Measurements from ENCODE around the gene TRIM6.
"Not testable (repeated sequence)": the region's sequence is repeated elsewhere in the genome, so short reads cannot be mapped to it uniquely, and the experiment has no call there.

TRIM6 gene

GRCh38 chr11:5557751-5558150 lies 38.7 kb upstream of the TRIM6 start:
- no peak for DNase-seq (ENCODE audit: low read depth)
- TF ChIP-seq, protein P1, sequence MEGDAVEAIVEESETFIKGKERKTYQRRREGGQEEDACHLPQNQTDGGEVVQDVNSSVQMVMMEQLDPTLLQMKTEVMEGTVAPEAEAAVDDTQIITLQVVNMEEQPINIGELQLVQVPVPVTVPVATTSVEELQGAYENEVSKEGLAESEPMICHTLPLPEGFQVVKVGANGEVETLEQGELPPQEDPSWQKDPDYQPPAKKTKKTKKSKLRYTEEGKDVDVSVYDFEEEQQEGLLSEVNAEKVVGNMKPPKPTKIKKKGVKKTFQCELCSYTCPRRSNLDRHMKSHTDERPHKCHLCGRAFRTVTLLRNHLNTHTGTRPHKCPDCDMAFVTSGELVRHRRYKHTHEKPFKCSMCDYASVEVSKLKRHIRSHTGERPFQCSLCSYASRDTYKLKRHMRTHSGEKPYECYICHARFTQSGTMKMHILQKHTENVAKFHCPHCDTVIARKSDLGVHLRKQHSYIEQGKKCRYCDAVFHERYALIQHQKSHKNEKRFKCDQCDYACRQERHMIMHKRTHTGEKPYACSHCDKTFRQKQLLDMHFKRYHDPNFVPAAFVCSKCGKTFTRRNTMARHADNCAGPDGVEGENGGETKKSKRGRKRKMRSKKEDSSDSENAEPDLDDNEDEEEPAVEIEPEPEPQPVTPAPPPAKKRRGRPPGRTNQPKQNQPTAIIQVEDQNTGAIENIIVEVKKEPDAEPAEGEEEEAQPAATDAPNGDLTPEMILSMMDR (conservative IDR thresholded peaks at IDR 0.05; ENCODE audit: low read depth, low read length), result no peak

DNA sequence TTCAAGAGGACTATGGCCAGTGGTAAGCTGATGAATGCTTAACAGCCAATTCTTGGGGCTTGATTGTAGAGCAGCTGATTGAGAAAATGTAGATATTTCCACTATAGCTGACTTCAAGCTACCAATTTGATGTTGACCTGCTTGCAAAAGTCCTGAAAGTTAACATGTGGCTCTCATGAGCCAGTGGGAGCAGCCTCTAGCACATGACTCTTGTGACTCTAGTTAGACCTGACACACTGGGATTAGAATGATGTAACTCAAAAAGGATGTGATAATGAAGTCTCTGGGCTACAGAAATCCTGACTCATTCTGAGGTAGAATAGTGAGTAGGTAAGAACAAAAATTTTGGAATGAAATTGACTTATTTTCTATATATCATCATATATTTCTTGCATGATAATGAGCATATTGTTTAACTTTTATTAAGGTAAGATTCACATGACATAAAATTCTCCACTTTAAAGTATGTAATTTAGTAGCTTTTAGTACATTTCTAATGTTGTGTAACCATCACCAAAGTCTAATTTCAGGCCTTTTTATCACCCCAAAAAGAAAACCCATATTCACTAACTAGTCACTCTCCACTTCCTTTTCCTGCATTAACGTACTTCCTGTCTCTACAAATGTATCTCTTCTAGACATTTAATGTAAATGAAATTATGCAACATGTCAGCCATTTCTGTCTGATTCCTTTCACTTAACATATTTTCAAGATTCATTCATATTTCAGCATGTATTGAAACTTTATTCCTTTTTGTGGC lies 32.0 kb upstream of the TRIM6 start:
- H3K4me3 ChIP-seq (ENCODE audit: low read length), result no peak overlapping the region
- TF ChIP-seq, protein P1 (conservative IDR thresholded peaks at IDR 0.05; ENCODE audit: low read depth, low read length), result no peak
- peak; percentile 25 for DNase-seq (ENCODE audit: low read depth)

More at GRCh38 chr11:5557751-5558150, 38.7 kb upstream of the TRIM6 start:
- H3K4me3 ChIP-seq (ENCODE audit: low read length), result no peak overlapping the region

DNA sequence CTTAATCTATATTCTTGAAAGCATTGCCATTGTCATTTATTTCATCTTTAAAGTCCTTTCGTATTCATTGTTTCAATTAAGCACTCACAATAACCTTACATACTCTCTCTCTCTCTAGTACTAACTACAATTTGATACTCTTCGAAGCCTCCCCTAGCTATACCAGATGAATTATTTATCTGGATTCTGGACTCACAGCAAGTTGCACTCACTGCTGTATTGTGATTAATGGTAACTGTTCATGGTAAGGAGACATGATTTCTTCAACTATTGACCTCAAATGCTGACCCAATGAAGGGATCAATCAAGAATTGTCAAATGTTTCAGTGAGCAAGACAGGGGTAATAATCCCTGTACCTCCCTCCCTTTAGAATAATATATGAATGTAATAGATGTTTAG lies 21.8 kb upstream of the TRIM6 start:
- DNase-seq (ENCODE audit: low read depth), result no peak
- H3K4me3 ChIP-seq (ENCODE audit: low read length), result no peak overlapping the region
- TF ChIP-seq, protein P1 (conservative IDR thresholded peaks at IDR 0.05; ENCODE audit: low read depth, low read length), result no peak

DNA sequence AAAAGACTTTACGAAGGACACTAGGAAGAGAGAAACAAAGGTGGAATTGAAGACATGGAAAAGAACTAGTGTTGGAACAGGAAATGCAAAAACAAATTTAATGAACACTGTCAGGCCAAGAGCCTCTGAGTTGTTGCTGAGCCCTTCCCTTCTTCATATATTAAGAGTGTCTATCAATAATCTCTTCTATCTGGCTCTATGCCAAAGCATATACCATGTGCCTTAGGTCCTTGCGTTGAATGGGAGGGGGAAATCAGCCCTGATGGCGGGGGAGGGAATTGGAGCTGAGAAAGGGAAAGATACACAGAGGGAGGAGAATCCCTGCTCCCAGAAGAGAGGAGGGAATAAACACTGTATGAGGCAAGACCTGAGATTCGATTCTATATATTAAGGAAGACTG lies 21.3 kb upstream of the TRIM6 start:
- TF ChIP-seq, protein P1 (conservative IDR thresholded peaks at IDR 0.05; ENCODE audit: low read depth, low read length), result no peak
- DNase-seq (ENCODE audit: low read depth), result no peak
- no peak overlapping the region for H3K4me3 ChIP-seq (ENCODE audit: low read length)

GRCh38 chr11:5577101-5577500 lies 19.3 kb upstream of the TRIM6 start:
- H3K4me3 ChIP-seq (ENCODE audit: low read length), result no peak overlapping the region
- no peak for DNase-seq (ENCODE audit: low read depth)
- TF ChIP-seq, protein P1 (conservative IDR thresholded peaks at IDR 0.05; ENCODE audit: low read depth, low read length), result no peak

GRCh38 chr11:5580577-5580976 lies 15.9 kb upstream of the TRIM6 start, which contains the start of gene OR52B6:
OR52B6 (plus strand) TSS chr11:5580877; CDS start chr11:5580877, 0 bp downstream.
- DNase-seq (ENCODE audit: low read depth), result no peak
- H3K4me3 ChIP-seq (ENCODE audit: low read length), result no peak within 1 kb of the TSS
- TF ChIP-seq, protein P1 (conservative IDR thresholded peaks at IDR 0.05; ENCODE audit: low read depth, low read length), result no peak

- H3K4me3 ChIP-seq (ENCODE audit: low read length), result no peak overlapping the region
- TF ChIP-seq, protein P1 (conservative IDR thresholded peaks at IDR 0.05; ENCODE audit: low read depth, low read length), result no peak
- DNase-seq (ENCODE audit: low read depth), result no peak
Measured at GRCh38 chr11:5581014-5581413, 15.4 kb upstream of the TRIM6 start.

DNA sequence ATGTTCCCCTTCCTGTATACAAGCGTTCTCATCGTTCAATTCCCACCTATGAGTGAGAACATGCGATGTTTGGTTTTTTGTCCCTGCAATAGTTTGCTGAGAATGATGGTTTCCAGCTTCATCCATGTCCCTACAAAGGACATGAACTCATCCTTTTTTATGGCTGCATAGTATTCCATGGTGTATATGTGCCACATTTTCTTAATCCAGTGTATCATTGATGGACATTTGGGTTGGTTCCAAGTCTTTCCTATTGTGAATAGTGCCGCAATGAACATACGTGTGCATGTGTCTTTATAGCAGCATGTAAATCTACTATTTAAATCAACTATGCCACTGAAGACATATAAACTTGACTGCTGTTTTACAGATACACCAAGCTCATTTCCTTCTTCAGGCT lies 12.0 kb upstream of the TRIM6 start:
- not testable (repeated sequence) for H3K4me3 ChIP-seq (ENCODE audit: low read length); DNase-seq (ENCODE audit: low read depth)

- DNase-seq (ENCODE audit: low read depth); H3K4me3 ChIP-seq (ENCODE audit: low read length): not testable (repeated sequence)
Measured at GRCh38 chr11:5589906-5590305, 6.5 kb upstream of the TRIM6 start.
